ENCODE results near the gene FAM149B1. TPM values are rescaled to one million over a fixed set of nuclear protein-coding genes. Genes with fewer than 3 reads are reported as not detected.
"Not testable (repeated sequence)": the region's sequence is repeated elsewhere in the genome, so short reads cannot be mapped to it uniquely, and the experiment has no call there.

FAM149B1 gene
- total RNA-seq, 1 donor from 2014 or later: 11.4 TPM

GRCh38 chr10:73131913-73132686 is 35.8 kb upstream of the FAM149B1 start:
- no peaks in the 10 kb centered on the region for H3K36me3 ChIP-seq (ENCODE audit: control insufficient read depth, insufficient read depth, low read length)

GRCh38 chr10:73134727-73135126 is 33.2 kb upstream of the FAM149B1 start:
- no peak for DNase-seq (ENCODE audit: low read depth)
- TF ChIP-seq CTCF (IDR thresholded peaks at IDR 0.05; ENCODE audit: insufficient read depth, low read length, poor library complexity, severe bottlenecking): no peak
- no peaks in the 10 kb centered on the region for H3K27me3 ChIP-seq (ENCODE audit: control insufficient read depth, insufficient read depth, low read length)
- H3K36me3 ChIP-seq (ENCODE audit: control insufficient read depth, insufficient read depth, low read length): no peaks in the 10 kb centered on the region
- H3K4me3 ChIP-seq (ENCODE audit: low read depth, low read length): no peak overlapping the region

More at GRCh38 chr10:73131913-73132686, 35.8 kb upstream of the FAM149B1 start:
- Histone ChIP-seq H3K27me3 (ENCODE audit: control insufficient read depth, insufficient read depth, low read length) (no peaks in the 10 kb centered on the region), H3K4me3 (ENCODE audit: low read depth, low read length) (no peak overlapping the region)
- no peak for TF ChIP-seq CTCF (IDR thresholded peaks at IDR 0.05; ENCODE audit: insufficient read depth, low read length, poor library complexity, severe bottlenecking)
- no peak for DNase-seq (ENCODE audit: low read depth)

GRCh38 chr10:73136627-73137026 is 31.3 kb upstream of the FAM149B1 start:
- H3K36me3 ChIP-seq (ENCODE audit: control insufficient read depth, insufficient read depth, low read length): no peaks in the 10 kb centered on the region
- no peak for TF ChIP-seq CTCF (IDR thresholded peaks at IDR 0.05; ENCODE audit: insufficient read depth, low read length, poor library complexity, severe bottlenecking)
- H3K27me3 ChIP-seq (ENCODE audit: control insufficient read depth, insufficient read depth, low read length): no peaks in the 10 kb centered on the region
- H3K4me3 ChIP-seq (ENCODE audit: low read depth, low read length): no peak overlapping the region
- DNase-seq (ENCODE audit: low read depth): no peak

GRCh38 chr10:73139251-73139650 is 28.7 kb upstream of the FAM149B1 start:
- H3K36me3 ChIP-seq (ENCODE audit: control insufficient read depth, insufficient read depth, low read length): no peaks in the 10 kb centered on the region

GRCh38 chr10:73141603-73142002 is 26.3 kb upstream of the FAM149B1 start:
- no peak overlapping the region for H3K4me3 ChIP-seq (ENCODE audit: low read depth, low read length)
- no peak for TF ChIP-seq CTCF (IDR thresholded peaks at IDR 0.05; ENCODE audit: insufficient read depth, low read length, poor library complexity, severe bottlenecking)
- no peaks in the 10 kb centered on the region for H3K27me3 ChIP-seq (ENCODE audit: control insufficient read depth, insufficient read depth, low read length)
- DNase-seq (ENCODE audit: low read depth): no peak
- H3K36me3 ChIP-seq (ENCODE audit: control insufficient read depth, insufficient read depth, low read length): no peaks in the 10 kb centered on the region

More at GRCh38 chr10:73139251-73139650, 28.7 kb upstream of the FAM149B1 start:
- H3K27me3 ChIP-seq (ENCODE audit: control insufficient read depth, insufficient read depth, low read length): no peaks in the 10 kb centered on the region
- no peak overlapping the region for H3K4me3 ChIP-seq (ENCODE audit: low read depth, low read length)
- no peak for DNase-seq (ENCODE audit: low read depth)
- TF ChIP-seq CTCF (IDR thresholded peaks at IDR 0.05; ENCODE audit: insufficient read depth, low read length, poor library complexity, severe bottlenecking): no peak

GRCh38 chr10:73150633-73151413 is 17.1 kb upstream of the FAM149B1 start:
- not testable (repeated sequence) for H3K27me3 ChIP-seq (ENCODE audit: control insufficient read depth, insufficient read depth, low read length); H3K36me3 ChIP-seq (ENCODE audit: control insufficient read depth, insufficient read depth, low read length); H3K4me3 ChIP-seq (ENCODE audit: low read depth, low read length); DNase-seq (ENCODE audit: low read depth)

Data from kidney epithelial cell (primary cell).